Brain microvascular endothelial cell (primary cell): Measurements from ENCODE around the gene TLCD2.

Experiments used
- DNase-seq: peaks from one replicate; pipeline ENCODE4 v3.0.0-alpha.2; 2020
- H3K27ac ChIP-seq: fragments of 250-450 bp; sonication (Bioruptor Pico); 2 replicates; pipeline ENCODE4 v1.5.1; 2020; ENCODE audit warnings: mild to moderate bottlenecking, moderate library complexity
- H3K27me3 ChIP-seq: fragments of 250-450 bp; sonication (Bioruptor Pico); replicated peaks from 2 replicates; pipeline ENCODE4 v1.5.1; 2020; ENCODE audit warnings: mild to moderate bottlenecking
- H3K36me3 ChIP-seq: fragments of 250-450 bp; sonication (Bioruptor Pico); replicated peaks from 2 replicates; pipeline ENCODE4 v1.5.1; 2020; ENCODE audit warnings: mild to moderate bottlenecking
- H3K4me3 ChIP-seq: 2 replicates; pipeline ENCODE4 v1.5.1; 2011; ENCODE audit warnings: low read depth, mild to moderate bottlenecking, control low read depth, low read length, moderate library complexity
- in situ Hi-C: cut with HindIII; loops from 2 replicates; pipeline ENCODE4 v1.10.0; 2017; ENCODE audit warnings: low sequenced_read_pairs, low pct_ligation_motif_present
- TF ChIP-seq, protein P1 (sequence below): IDR thresholded peaks from 2 replicates; pipeline ENCODE4 v1.5.1; 2011; ENCODE audit warnings: low read depth, mild to moderate bottlenecking, moderate library complexity, low read length, control low read depth, inconsistent platforms; ENCODE audit errors: missing control alignments

Gene TLCD2

DNA sequence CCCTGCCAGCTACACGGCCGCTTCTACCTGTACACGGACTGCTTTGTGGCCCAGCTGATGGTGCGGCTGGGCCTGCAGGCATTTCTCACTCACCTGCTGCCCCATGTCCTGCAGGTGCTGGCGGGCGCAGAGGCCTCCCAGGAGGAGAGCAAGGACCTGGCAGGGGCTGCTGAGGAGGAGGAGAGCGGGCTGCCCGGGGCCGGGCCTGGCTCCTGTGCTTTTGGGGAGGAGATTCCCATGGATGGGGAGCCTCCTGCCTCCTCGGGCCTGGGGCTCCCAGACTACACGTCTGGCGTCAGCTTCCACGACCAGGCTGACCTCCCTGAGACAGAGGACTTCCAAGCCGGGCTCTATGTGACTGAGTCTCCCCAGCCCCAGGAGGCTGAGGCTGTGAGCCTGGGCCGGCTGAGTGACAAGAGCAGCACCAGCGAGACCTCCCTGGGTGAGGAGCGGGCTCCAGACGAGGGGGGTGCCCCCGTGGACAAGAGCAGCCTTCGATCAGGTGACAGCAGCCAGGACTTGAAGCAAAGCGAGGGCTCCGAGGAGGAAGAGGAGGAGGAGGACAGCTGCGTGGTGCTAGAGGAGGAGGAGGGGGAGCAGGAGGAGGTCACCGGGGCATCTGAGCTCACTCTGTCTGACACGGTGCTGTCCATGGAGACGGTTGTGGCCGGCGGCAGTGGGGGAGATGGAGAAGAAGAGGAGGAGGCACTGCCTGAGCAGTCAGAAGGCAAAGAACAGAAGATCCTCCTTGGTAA, 17.9 kb upstream of the TLCD2 start:
- TF ChIP-seq, protein P1, sequence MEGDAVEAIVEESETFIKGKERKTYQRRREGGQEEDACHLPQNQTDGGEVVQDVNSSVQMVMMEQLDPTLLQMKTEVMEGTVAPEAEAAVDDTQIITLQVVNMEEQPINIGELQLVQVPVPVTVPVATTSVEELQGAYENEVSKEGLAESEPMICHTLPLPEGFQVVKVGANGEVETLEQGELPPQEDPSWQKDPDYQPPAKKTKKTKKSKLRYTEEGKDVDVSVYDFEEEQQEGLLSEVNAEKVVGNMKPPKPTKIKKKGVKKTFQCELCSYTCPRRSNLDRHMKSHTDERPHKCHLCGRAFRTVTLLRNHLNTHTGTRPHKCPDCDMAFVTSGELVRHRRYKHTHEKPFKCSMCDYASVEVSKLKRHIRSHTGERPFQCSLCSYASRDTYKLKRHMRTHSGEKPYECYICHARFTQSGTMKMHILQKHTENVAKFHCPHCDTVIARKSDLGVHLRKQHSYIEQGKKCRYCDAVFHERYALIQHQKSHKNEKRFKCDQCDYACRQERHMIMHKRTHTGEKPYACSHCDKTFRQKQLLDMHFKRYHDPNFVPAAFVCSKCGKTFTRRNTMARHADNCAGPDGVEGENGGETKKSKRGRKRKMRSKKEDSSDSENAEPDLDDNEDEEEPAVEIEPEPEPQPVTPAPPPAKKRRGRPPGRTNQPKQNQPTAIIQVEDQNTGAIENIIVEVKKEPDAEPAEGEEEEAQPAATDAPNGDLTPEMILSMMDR: no peak
- in situ Hi-C loops: no loop called here
- DNase-seq: no peak
- Histone ChIP-seq H3K27me3 (no peaks in the 10 kb centered on the region), H3K4me3 (no peak overlapping the region), H3K27ac (no peak overlapping the region), H3K36me3 (peaks cover 4% of the 10 kb centered on the region)

DNA sequence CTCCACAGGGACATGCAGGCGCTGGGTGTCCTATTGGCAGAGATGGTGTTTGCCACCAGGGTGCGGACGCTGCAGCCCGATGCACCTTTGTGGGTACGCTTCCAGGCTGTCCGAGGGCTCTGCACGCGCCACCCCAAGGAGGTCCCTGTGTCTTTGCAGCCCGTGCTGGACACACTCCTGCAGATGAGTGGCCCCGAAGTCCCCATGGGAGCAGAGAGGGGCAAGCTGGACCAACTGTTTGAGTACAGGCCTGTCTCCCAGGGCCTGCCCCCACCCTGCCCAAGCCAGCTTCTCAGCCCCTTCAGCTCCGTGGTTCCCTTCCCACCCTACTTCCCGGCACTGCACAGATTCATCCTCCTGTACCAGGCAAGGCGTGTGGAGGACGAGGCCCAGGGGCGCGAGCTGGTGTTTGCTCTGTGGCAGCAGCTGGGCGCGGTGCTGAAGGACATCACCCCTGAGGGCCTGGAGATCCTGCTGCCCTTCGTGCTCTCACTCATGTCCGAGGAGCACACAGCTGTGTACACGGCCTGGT, 17.1 kb upstream of the TLCD2 start:
- TF ChIP-seq, protein P1: no peak
- Histone ChIP-seq H3K27me3 (no peaks in the 10 kb centered on the region), H3K27ac (no peak overlapping the region), H3K36me3 (peaks cover 2% of the 10 kb centered on the region), H3K4me3 (no peak overlapping the region)
- DNase-seq: no peak
- in situ Hi-C loops: no loop called here

DNA sequence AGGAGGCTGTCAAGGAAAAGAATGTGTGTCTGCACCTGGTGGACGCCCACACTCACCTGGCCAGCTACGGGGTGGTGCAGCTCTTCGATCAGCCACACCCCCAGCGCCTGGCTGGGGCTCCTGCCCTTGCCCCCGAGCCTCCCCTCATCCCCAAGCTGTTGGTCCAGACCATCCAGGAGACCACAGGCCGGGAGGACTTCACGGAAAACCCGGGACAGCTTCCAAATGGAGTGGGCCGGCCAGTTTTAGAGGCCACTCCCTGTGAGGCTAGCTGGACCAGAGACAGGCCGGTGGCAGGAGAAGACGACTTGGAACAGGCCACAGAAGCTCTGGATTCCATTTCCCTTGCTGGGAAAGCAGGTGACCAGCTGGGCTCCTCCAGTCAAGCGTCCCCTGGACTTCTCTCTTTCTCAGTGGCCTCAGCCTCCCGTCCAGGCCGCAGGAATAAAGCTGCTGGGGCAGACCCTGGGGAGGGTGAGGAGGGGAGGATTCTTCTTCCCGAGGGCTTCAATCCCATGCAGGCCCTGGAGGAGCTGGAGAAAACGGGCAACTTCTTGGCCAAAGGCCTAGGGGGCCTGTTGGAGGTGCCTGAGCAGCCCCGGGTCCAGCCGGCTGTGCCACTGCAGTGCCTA, 16.6 kb upstream of the TLCD2 start:
- Histone ChIP-seq H3K27ac (no peak overlapping the region), H3K27me3 (no peaks in the 10 kb centered on the region), H3K36me3 (peaks cover 2% of the 10 kb centered on the region), H3K4me3 (no peak overlapping the region)
- in situ Hi-C loops: no loop called here
- TF ChIP-seq, protein P1: no peak
- DNase-seq: no peak

DNA sequence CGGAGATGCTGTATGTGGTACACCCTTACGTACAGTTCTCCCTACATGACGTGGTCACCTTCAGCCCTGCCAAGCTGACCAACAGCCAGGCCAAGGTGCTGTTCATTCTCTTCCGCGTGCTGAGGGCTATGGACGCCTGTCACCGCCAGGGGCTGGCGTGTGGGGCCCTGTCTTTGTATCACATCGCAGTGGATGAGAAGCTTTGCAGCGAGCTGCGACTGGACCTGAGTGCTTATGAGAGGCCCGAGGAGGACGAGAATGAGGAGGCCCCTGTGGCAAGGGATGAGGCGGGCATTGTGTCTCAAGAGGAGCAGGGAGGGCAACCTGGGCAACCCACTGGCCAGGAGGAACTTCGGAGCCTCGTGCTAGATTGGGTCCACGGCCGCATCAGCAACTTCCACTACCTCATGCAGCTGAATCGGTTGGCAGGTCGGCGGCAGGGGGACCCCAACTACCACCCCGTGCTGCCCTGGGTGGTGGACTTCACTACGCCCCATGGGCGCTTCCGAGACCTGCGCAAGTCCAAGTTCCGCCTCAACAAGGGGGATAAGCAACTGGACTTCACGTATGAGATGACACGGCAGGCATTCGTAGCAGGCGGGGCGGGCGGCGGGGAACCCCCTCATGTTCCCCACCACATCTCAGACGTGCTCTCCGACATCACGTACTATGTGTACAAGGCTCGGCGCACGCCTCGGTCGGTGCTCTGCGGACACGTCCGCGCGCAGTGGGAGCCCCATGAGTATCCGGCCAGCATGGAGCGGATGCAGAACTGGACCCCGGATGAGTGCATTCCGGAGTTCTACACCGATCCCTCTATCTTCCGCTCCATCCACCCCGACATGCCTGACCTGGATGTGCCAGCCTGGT, 15.7 kb upstream of the TLCD2 start:
- H3K4me3 ChIP-seq: peak overlapping the region; percentile 54
- H3K27me3 ChIP-seq: no peaks in the 10 kb centered on the region
- no peak overlapping the region for H3K27ac ChIP-seq
- TF ChIP-seq, protein P1: no peak
- H3K36me3 ChIP-seq: peaks cover 2% of the 10 kb centered on the region
- in situ Hi-C loops: no loop called here
- no peak for DNase-seq

DNA sequence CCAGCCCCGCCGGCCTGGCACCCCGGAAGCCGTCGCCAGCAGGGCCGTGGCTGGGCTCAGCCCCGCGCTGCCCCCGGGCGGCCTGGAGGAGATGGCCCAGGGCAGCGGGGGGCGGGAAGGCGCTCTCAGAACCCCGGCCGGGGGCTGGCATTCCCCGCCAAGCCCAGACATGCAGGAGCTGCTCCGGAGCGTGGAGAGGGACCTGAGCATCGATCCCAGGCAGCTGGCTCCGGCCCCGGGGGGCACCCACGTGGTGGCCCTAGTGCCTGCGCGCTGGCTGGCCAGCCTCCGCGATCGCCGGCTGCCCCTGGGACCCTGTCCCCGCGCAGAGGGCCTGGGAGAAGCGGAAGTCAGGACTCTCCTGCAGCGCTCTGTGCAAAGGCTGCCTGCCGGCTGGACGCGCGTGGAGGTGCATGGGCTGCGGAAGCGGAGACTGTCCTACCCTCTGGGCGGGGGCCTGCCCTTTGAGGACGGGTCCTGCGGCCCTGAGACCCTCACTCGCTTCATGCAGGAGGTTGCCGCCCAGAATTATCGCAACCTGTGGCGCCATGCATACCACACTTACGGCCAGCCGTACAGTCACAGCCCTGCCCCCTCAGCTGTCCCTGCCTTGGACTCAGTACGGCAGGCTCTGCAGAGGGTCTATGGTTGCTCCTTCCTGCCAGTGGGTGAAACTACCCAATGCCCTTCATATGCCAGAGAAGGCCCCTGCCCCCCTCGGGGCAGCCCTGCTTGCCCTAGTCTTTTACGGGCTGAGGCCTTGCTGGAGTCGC, 14.9 kb upstream of the TLCD2 start:
- in situ Hi-C loops: no loop called here
- H3K27ac ChIP-seq: peak overlapping the region; percentile 52
- H3K4me3 ChIP-seq: peak overlapping the region; percentile 54
- H3K36me3 ChIP-seq: peaks cover 2% of the 10 kb centered on the region
- TF ChIP-seq, protein P1: no peak
- no peak for DNase-seq
- no peaks in the 10 kb centered on the region for H3K27me3 ChIP-seq
